Adrenal gland (tissue), 5 donors: ENCODE measurements around the gene NR5A2.

Experiments used
- POLR2A ChIP-seq, 2 donors: fragments of 450-650 bp; IDR thresholded peaks; one replicate each; pipeline ENCODE4 v1.6.1; 2017; ENCODE audit warnings: antibody characterized with exemption in 2 of 2, mild to moderate bottlenecking in 2 of 2, moderate library complexity in 1 of 2
- TF ChIP-seq, protein P1 (sequence below), 6 experiments: fragments of 450-650 bp in 4 of 6; fragments of 200-600 bp in 2 of 6; sonication (generic) in 1 of 6; IDR thresholded peaks; 1 replicate in 5 of 6; 2 replicates in 1 of 6; pipeline versions ENCODE4 v1.5.1 to v1.8.0; 2016 to 2021; ENCODE audit warnings: antibody characterized with exemption in 6 of 6, mild to moderate bottlenecking in 2 of 6, moderate library complexity in 1 of 6
- donor health status: DM: no; HTN: no; CAD: no.

DNA sequence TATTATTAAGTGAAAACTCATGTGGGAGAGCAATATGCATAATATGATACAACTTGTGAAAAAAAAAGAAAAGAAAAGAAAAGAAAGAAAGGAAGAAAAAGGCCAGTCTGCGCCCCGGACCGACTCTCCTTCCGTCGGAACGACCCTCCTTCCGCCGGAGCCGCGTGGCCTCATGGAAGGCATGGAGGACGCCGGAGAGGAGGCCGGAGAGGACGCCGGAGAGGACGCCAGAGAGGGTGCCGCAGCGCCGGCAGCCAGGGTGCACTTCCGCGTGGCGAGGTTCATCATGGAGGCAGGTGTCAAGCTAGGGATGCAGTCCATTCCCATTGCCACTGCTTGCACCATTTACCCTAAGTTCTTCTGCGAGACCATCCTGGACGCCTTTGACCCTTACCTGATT lies 185.9 kb downstream of the NR5A2 start:
- TF ChIP-seq, protein P1, sequence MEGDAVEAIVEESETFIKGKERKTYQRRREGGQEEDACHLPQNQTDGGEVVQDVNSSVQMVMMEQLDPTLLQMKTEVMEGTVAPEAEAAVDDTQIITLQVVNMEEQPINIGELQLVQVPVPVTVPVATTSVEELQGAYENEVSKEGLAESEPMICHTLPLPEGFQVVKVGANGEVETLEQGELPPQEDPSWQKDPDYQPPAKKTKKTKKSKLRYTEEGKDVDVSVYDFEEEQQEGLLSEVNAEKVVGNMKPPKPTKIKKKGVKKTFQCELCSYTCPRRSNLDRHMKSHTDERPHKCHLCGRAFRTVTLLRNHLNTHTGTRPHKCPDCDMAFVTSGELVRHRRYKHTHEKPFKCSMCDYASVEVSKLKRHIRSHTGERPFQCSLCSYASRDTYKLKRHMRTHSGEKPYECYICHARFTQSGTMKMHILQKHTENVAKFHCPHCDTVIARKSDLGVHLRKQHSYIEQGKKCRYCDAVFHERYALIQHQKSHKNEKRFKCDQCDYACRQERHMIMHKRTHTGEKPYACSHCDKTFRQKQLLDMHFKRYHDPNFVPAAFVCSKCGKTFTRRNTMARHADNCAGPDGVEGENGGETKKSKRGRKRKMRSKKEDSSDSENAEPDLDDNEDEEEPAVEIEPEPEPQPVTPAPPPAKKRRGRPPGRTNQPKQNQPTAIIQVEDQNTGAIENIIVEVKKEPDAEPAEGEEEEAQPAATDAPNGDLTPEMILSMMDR (IDR thresholded peaks at IDR 0.05): no peak
- no peak for TF ChIP-seq POLR2A (IDR thresholded peaks at IDR 0.05)
